H1 (cell line): ENCODE measurements around the gene FLVCR1. TPM values are rescaled to one million over a fixed set of nuclear protein-coding genes. Genes with fewer than 3 reads are reported as not detected.

ENCODE experiments used
- CTCF ChIA-PET: fragments of 300-600 bp; sonication (Branson Sonifier 250); formaldehyde crosslinking; loops from one replicate; lab custom pipeline; 2021; ENCODE audit not compliant: partially characterized antibody; lab: Charles Lee
- POLR2A ChIA-PET: fragments of 300-600 bp; sonication (Branson Sonifier 250); formaldehyde crosslinking; loops from one replicate; lab custom pipeline; 2021; ENCODE audit warnings: inconsistent platforms; ENCODE audit not compliant: partially characterized antibody; lab: Charles Lee
- DNase-seq, 2 experiments: peaks; one replicate each; pipeline versions ENCODE4 v3.0.0 to v3.0.0-alpha.2; 2010 to 2022; ENCODE audit warnings: low spot score in 2 of 2, low read depth in 1 of 2, mixed read lengths in 1 of 2
- FAIRE-seq: peaks from 2 replicates; lab custom pipeline; 2011; peaks lifted over from hg19 to GRCh38; lab: Jason Lieb, UNC
- H2AFZ ChIP-seq: 2 replicates; pipeline ENCODE4 v1.8.1; 2012; ENCODE audit warnings: low read length, inconsistent platforms
- H2AK5ac ChIP-seq: 2 replicates; pipeline ENCODE4 v1.6.1; 2013; ENCODE audit warnings: low read depth, low read length
- H2BK120ac ChIP-seq: replicated peaks from 2 replicates; pipeline ENCODE3; 2013; ENCODE audit warnings: low read depth, low read length, inconsistent platforms
- H2BK12ac ChIP-seq: 2 replicates; pipeline ENCODE4 v1.6.1; 2013; ENCODE audit warnings: low read depth, low read length
- H2BK15ac ChIP-seq: 2 replicates; pipeline ENCODE4 v1.6.1; 2013; ENCODE audit warnings: low read length
- H2BK20ac ChIP-seq: 2 replicates; pipeline ENCODE4 v1.6.1; 2013; ENCODE audit warnings: low read length
- H2BK5ac ChIP-seq: 2 replicates; pipeline ENCODE4 v1.6.1; 2013; ENCODE audit warnings: low read depth, low read length
- H3K14ac ChIP-seq: 2 replicates; pipeline ENCODE4 v1.6.1; 2013; ENCODE audit warnings: inconsistent platforms; ENCODE audit not compliant: insufficient read length
- H3K18ac ChIP-seq: 2 replicates; pipeline ENCODE4 v1.6.1; 2013; ENCODE audit warnings: low read length; ENCODE audit errors: extremely low read depth
- H3K23ac ChIP-seq: 2 replicates; pipeline ENCODE4 v1.6.1; 2013; ENCODE audit warnings: inconsistent platforms; ENCODE audit not compliant: insufficient read length
- H3K23me2 ChIP-seq: 2 replicates; pipeline ENCODE4 v1.6.1; 2013; ENCODE audit warnings: low read depth, low read length
- H3K27ac ChIP-seq: 2 replicates; pipeline ENCODE4 v1.6.1; 2011; ENCODE audit warnings: low read depth, low read length, inconsistent platforms
- H3K27me3 ChIP-seq, 4 experiments: replicated peaks in 1 of 4; 1 replicate in 1 of 4; 2 replicates in 3 of 4; pipeline versions ENCODE4 v1.6.1 to v1.8.1; 2011 to 2013; ENCODE audit warnings: low read length in 3 of 4, mild to moderate bottlenecking in 3 of 4, inconsistent platforms in 2 of 4, mixed read lengths in 2 of 4, moderate library complexity in 1 of 4; ENCODE audit not compliant: control insufficient read depth in 3 of 4, insufficient read depth in 3 of 4; ENCODE audit errors: extremely low read depth in 1 of 4
- H3K36me3 ChIP-seq, 4 experiments: 2 replicates each; pipeline versions ENCODE4 v1.6.1 to v1.8.1; 2011 to 2013; ENCODE audit warnings: mild to moderate bottlenecking in 4 of 4, low read length in 3 of 4, moderate library complexity in 2 of 4, control low read depth in 1 of 4, inconsistent platforms in 1 of 4; ENCODE audit not compliant: insufficient read depth in 4 of 4, control insufficient read depth in 2 of 4
- H3K4ac ChIP-seq: replicated peaks from 2 replicates; pipeline ENCODE3; 2013; ENCODE audit warnings: low read length, low read depth, mixed read lengths, inconsistent platforms; ENCODE audit not compliant: insufficient read length
- H3K4me1 ChIP-seq, 4 experiments: replicated peaks in 1 of 4; 1 replicate in 1 of 4; 2 replicates in 3 of 4; pipeline versions ENCODE4 v1.6.1 to v1.8.1; 2011 to 2013; ENCODE audit warnings: low read length in 3 of 4, inconsistent platforms in 2 of 4, mixed read lengths in 1 of 4; ENCODE audit not compliant: insufficient read depth in 4 of 4, control insufficient read depth in 3 of 4
- H3K4me2 ChIP-seq, 2 experiments: 2 replicates each; pipeline versions ENCODE4 v1.6.1 to v1.8.1; 2011 to 2013; ENCODE audit warnings: low read depth in 2 of 2, low read length in 2 of 2, control low read depth in 1 of 2, inconsistent platforms in 1 of 2, mild to moderate bottlenecking in 1 of 2; ENCODE audit not compliant: insufficient read depth in 1 of 2
- H3K4me3 ChIP-seq, 4 experiments: fragments of 200-600, 300-600 bp in 1 of 4; sonication (generic), shearing (Covaris generic), sonication (Bioruptor Twin) in 1 of 4; 2 replicates each; pipeline versions ENCODE4 v1.5.1 to v1.8.1; 2011 to 2016; ENCODE audit warnings: low read length in 4 of 4, low read depth in 3 of 4, control low read depth in 2 of 4, inconsistent platforms in 2 of 4, mild to moderate bottlenecking in 2 of 4, mixed read lengths in 1 of 4, moderate library complexity in 1 of 4; ENCODE audit not compliant: insufficient read depth in 2 of 4; ENCODE audit errors: extremely low read depth in 1 of 4
- H3K56ac ChIP-seq: replicated peaks from 2 replicates; pipeline ENCODE3; 2013; ENCODE audit warnings: low read depth, mild to moderate bottlenecking, mixed read lengths, low read length, inconsistent platforms; ENCODE audit not compliant: insufficient read length
- H3K79me1 ChIP-seq: 2 replicates; pipeline ENCODE4 v1.6.1; 2013; ENCODE audit warnings: low read depth, low read length, control low read depth
- H3K79me2 ChIP-seq, 2 experiments: 2 replicates each; pipeline versions ENCODE4 v1.6.1 to v1.8.1; 2012 to 2013; ENCODE audit warnings: low read length in 2 of 2, mild to moderate bottlenecking in 2 of 2, inconsistent platforms in 1 of 2; ENCODE audit not compliant: insufficient read depth in 2 of 2, control insufficient read depth in 1 of 2
- H3K9ac ChIP-seq, 4 experiments: replicated peaks in 1 of 4; 1 replicate in 1 of 4; 2 replicates in 3 of 4; pipeline versions ENCODE4 v1.6.1 to v1.8.1; 2011 to 2013; ENCODE audit warnings: low read depth in 3 of 4, low read length in 3 of 4, control low read depth in 2 of 4, mild to moderate bottlenecking in 2 of 4, moderate library complexity in 2 of 4, inconsistent platforms in 1 of 4; ENCODE audit errors: extremely low read depth in 1 of 4
- H3K9me3 ChIP-seq, 2 experiments: 2 replicates each; pipeline versions ENCODE4 v1.6.1 to v1.8.1; 2012 to 2013; ENCODE audit warnings: mild to moderate bottlenecking in 2 of 2, moderate library complexity in 2 of 2, control low read depth in 1 of 2, inconsistent platforms in 1 of 2, low read depth in 1 of 2, low read length in 1 of 2, mixed read lengths in 1 of 2; ENCODE audit not compliant: insufficient read depth in 2 of 2
- H4K20me1 ChIP-seq, 2 experiments: replicated peaks in 1 of 2; 2 replicates each; pipeline versions ENCODE3 to v1.8.1; 2011 to 2013; ENCODE audit warnings: inconsistent platforms in 2 of 2, low read length in 2 of 2, mild to moderate bottlenecking in 1 of 2; ENCODE audit not compliant: insufficient read depth in 2 of 2, control insufficient read depth in 1 of 2
- H4K5ac ChIP-seq: 2 replicates; pipeline ENCODE4 v1.6.1; 2013; ENCODE audit warnings: low read length, low read depth, mixed read lengths, inconsistent platforms; ENCODE audit not compliant: insufficient read length
- H4K8ac ChIP-seq: 2 replicates; pipeline ENCODE4 v1.8.0; 2013; ENCODE audit warnings: mild to moderate bottlenecking, moderate library complexity, low read length, inconsistent platforms; ENCODE audit not compliant: insufficient read depth; ENCODE audit errors: extremely low read depth
- H4K91ac ChIP-seq: replicated peaks from 2 replicates; pipeline ENCODE3; 2013; ENCODE audit warnings: low read length, mixed read lengths, inconsistent platforms; ENCODE audit not compliant: insufficient read length
- EP300 ChIP-seq, 2 experiments: IDR thresholded peaks; 1 replicate in 1 of 2; 2 replicates in 1 of 2; pipeline ENCODE4 v1.6.1; 2011 to 2012; ENCODE audit warnings: low read depth in 2 of 2, low read length in 2 of 2, mild to moderate bottlenecking in 2 of 2, borderline replicate concordance in 1 of 2, inconsistent platforms in 1 of 2, moderate library complexity in 1 of 2
- HDAC2 ChIP-seq, 2 experiments: fragments of 300-600 bp in 1 of 2; sonication (generic) in 1 of 2; IDR thresholded peaks; 2 replicates each; pipeline ENCODE4 v1.6.1; 2011 to 2012; ENCODE audit warnings: low read depth in 2 of 2, low read length in 2 of 2, mild to moderate bottlenecking in 2 of 2, moderate library complexity in 2 of 2, borderline replicate concordance in 1 of 2, inconsistent platforms in 1 of 2
- SAP30 ChIP-seq: fragments of 300-600 bp; sonication (generic); IDR thresholded peaks from 2 replicates; pipeline ENCODE4 v1.7.1; 2012; ENCODE audit warnings: low read length, moderate library complexity, mild to moderate bottlenecking, inconsistent platforms; ENCODE audit not compliant: insufficient read depth, insufficient replicate concordance
- SIRT6 ChIP-seq: IDR thresholded peaks from one replicate; pipeline ENCODE4 v1.7.1; 2012; ENCODE audit warnings: low read length, inconsistent platforms
- SIX5 ChIP-seq: IDR thresholded peaks from 2 replicates; pipeline ENCODE4 v1.6.1; 2011; ENCODE audit warnings: mild to moderate bottlenecking, low read depth, low read length
- SP4 ChIP-seq: IDR thresholded peaks from 2 replicates; pipeline ENCODE4 v1.6.1; 2012; ENCODE audit warnings: low read length, inconsistent platforms
- WGBS, 2 experiments: shearing (Covaris generic) in 1 of 2; methylation state at CpG; one replicate each; pipeline versions ENCODE4 v1.1.6 to v1.1.7; 2013 to 2015; ENCODE audit warnings: low lambda C conversion rate in 2 of 2, mixed read lengths in 2 of 2, inconsistent platforms in 1 of 2, low coverage in 1 of 2, missing lambda C conversion rate in 1 of 2; ENCODE audit not compliant: insufficient replicate concordance in 2 of 2, insufficient coverage in 1 of 2, insufficient read length in 1 of 2; ENCODE audit errors: extremely low coverage in 1 of 2, missing lambda C conversion rate in 1 of 2; 5-methylcytosine and 5-hydroxymethylcytosine counted together
- polyA plus RNA-seq, 7 experiments: library from polyadenylated mRNA; depleted of rRNA in 3 of 7; stranded (reverse) in 5 of 7; unstranded in 2 of 7; fragments of >200 nt in 5 of 7; fragments of 200-250 nt in 2 of 7; gene quantifications; 1 replicate in 5 of 7; 2 replicates in 1 of 7; 4 replicates in 1 of 7; pipeline versions ENCODE4 v1.2.1 to v1.2.3, GENCODE V29; 2011 to 2013; ENCODE audit warnings: missing spikeins in 2 of 7, mixed read lengths in 2 of 7
- total RNA-seq: library from RNA; stranded (reverse); fragmentation: NEBNext Ultra II Directional; extraction: Animal tissue kit (Norgen Biotek cat#: 25700); gene quantifications from 2 replicates; pipeline ENCODE4 v1.2.1, GENCODE V29; 2021
- TF ChIP-seq, protein P1 (sequence below): IDR thresholded peaks from 2 replicates; pipeline ENCODE4 v1.6.1; 2011; ENCODE audit warnings: low read length, improper control_type of control experiment

The FLVCR1 gene
- total and polyA plus RNA-seq, 2 of the 8 experiments (the other 6 are each of a cell fraction or from before 2014, with no cell fraction given): 31.8 to 75.7 TPM

DNA sequence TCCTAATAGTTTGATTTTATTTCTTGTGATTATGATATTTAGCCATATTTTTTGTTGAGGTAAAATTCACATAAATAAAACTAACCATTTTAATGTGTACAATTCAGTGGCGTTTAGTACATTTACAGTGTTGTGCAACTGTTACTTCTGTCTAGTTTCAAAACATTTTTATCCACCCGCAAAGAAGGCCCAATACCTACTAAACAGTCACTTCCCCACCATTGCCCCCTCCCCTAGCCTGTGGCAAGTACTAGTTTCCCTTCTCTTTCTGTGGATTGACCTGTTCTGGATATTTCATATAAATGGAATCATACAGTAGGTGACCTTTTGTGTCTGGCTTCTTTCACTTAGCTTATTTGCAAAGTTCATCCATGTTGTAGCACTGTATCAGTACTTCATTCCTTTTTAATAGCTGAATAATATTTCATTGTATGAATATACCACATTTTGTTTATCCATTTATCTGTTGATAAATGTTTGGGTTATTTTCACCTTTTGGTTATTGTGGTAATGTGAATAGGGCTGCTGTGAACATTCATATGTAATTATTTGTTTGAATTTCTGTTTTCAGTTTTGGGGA, 4.1 kb downstream of the FLVCR1 start:
- Histone ChIP-seq H3K4me1 (peaks cover 0 to under 1% (median 0%) of the 10 kb centered on the region in 4 experiments; a peak in 4 of 7 replicates), H3K4me2 (peak overlapping the region; percentile 64 to 71), H3K4ac (no peak overlapping the region), H3K9me3 (no peaks in the 10 kb centered on the region), H3K4me3 (peak overlapping the region; percentile 23 to 57 (median 31); a peak in 7 of 8 replicates), H3K23me2 (peaks cover 2% of the 10 kb centered on the region; the same call in 1 of the 2 replicates), H3K18ac (no peak overlapping the region), H4K91ac (no peak overlapping the region), H3K27ac (no peak overlapping the region), H2BK12ac (no peak overlapping the region), H4K20me1 (peaks cover 8 to 25% of the 10 kb centered on the region in 2 experiments), H3K79me2 (peaks cover 37 to 85% of the 10 kb centered on the region in 2 experiments), H2BK20ac (no peak overlapping the region), H3K27me3 (no peaks in the 10 kb centered on the region), H2BK15ac (no peak overlapping the region), H3K9ac (no peak overlapping the region), H3K23ac (no peak overlapping the region), H3K56ac (no peak overlapping the region), H3K79me1 (peaks cover 9% of the 10 kb centered on the region; the same call in 1 of the 2 replicates), H3K14ac (no peak overlapping the region), H2BK5ac (no peak overlapping the region), H3K36me3 (peaks cover 5 to 56% (median 23%) of the 10 kb centered on the region in 4 experiments; a peak in 6 of 8 replicates), H2AFZ (no peak overlapping the region)
- FAIRE-seq: no peak
- WGBS, 2 experiments: 87% methylated on average over 2 of the region's 2 CpGs; no CpG with 5 or more reads in 1 of the 2 experiments
- DNase-seq: no peak
- TF ChIP-seq SAP30 (no peak), SIX5 (no peak), SP4 (no peak), SIRT6 (no peak), HDAC2 (IDR thresholded peaks at IDR 0.05; ENCODE audit: borderline replicate concordance in 1 of 2, low read depth in 2 of 2, low read length in 2 of 2) (no peak), EP300 (IDR thresholded peaks at IDR 0.05; ENCODE audit: borderline replicate concordance in 1 of 2, low read depth in 2 of 2, low read length in 2 of 2) (no peak)
- TF ChIP-seq, protein P1, sequence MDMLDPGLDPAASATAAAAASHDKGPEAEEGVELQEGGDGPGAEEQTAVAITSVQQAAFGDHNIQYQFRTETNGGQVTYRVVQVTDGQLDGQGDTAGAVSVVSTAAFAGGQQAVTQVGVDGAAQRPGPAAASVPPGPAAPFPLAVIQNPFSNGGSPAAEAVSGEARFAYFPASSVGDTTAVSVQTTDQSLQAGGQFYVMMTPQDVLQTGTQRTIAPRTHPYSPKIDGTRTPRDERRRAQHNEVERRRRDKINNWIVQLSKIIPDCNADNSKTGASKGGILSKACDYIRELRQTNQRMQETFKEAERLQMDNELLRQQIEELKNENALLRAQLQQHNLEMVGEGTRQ: no peak
- TF ChIP-seq, all 59 proteins: peak for 0
- H2AK5ac ChIP-seq: no peak overlapping the region
- ChIA-PET POLR2A (interaction anchor here (0.5 to 8.1 kb wide), 13 partner anchors 8 to 818 kb away, joined by 3 to 67 read pairs (median 3); partner anchors contain the start of gene ATF3), CTCF (interaction anchor here (0.9 to 1.6 kb wide), 6 partner anchors 9 to 133 kb away, joined by 3 to 4 read pairs (median 3); no protein-coding TSS in a partner anchor)
- H4K8ac ChIP-seq: no peak overlapping the region
- no peak overlapping the region for H2BK120ac ChIP-seq
- no peak overlapping the region for H4K5ac ChIP-seq
